K562 treated with DMSO at 1 percent for 48 hours (cell line): ENCODE data around the gene SETDB2. TPM values are rescaled to one million over a fixed set of nuclear protein-coding genes. Genes with fewer than 3 reads are reported as not detected.

Experiments used
- total RNA-seq: library from RNA; unstranded; fragments of 300-600 nt; gene quantifications from 2 replicates; pipeline ENCODE4 v1.2.3, GENCODE V29; 2022; ENCODE audit warnings: low replicate concordance; ENCODE audit errors: extremely low read depth

SETDB2 gene, protein sequence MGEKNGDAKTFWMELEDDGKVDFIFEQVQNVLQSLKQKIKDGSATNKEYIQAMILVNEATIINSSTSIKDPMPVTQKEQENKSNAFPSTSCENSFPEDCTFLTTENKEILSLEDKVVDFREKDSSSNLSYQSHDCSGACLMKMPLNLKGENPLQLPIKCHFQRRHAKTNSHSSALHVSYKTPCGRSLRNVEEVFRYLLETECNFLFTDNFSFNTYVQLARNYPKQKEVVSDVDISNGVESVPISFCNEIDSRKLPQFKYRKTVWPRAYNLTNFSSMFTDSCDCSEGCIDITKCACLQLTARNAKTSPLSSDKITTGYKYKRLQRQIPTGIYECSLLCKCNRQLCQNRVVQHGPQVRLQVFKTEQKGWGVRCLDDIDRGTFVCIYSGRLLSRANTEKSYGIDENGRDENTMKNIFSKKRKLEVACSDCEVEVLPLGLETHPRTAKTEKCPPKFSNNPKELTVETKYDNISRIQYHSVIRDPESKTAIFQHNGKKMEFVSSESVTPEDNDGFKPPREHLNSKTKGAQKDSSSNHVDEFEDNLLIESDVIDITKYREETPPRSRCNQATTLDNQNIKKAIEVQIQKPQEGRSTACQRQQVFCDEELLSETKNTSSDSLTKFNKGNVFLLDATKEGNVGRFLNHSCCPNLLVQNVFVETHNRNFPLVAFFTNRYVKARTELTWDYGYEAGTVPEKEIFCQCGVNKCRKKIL
- not detected in 2 replicates for total RNA-seq

DNA sequence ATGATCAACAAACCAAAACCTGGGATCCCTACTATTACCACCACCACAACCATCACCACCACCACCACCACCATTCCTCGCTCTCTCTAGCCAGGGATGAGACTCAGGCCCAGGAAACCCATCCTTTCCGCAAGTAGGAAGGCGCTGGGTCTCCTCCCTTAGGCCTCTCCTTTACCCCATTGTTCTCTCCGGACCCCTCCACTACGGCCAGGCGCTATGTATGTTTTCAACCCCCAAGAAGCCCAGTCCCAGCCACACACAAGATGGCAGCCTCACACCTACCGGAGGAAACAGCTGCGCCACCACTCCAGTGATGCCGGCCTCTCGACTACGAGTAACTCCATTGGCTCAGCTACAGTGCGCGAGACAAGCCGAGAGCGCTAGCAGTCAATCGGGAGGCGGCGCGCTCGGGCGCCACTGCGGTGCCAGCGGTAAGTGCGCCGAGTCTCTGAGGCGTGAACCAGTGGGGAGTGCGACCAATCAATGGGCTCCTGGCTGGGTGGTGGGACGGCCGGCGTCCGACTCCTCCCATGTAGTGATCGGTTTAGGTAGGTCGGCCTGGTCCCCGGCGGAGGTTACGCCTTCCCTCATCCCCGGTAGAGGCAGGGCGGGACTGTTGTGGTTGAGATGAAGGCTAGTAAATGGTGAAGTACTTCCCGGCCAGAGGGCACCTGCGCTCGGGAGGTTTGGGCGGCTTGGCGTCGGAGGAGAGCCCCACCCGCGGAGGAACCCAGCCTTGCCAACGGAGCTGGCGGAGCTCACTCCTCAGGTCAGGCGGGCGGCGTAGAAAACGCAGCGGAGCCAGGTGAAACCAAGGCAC, at the start of gene SETDB2, which contains the start of gene CAB39L:
SETDB2 (plus strand) TSS at position 571 of the 820 bp plus-strand sequence. CDS start 7,620 bp downstream, outside the sequence.
CAB39L (minus strand) TSS at position 361 of the 820 bp plus-strand sequence. CDS start 61,154 bp downstream, outside the sequence.

DNA sequence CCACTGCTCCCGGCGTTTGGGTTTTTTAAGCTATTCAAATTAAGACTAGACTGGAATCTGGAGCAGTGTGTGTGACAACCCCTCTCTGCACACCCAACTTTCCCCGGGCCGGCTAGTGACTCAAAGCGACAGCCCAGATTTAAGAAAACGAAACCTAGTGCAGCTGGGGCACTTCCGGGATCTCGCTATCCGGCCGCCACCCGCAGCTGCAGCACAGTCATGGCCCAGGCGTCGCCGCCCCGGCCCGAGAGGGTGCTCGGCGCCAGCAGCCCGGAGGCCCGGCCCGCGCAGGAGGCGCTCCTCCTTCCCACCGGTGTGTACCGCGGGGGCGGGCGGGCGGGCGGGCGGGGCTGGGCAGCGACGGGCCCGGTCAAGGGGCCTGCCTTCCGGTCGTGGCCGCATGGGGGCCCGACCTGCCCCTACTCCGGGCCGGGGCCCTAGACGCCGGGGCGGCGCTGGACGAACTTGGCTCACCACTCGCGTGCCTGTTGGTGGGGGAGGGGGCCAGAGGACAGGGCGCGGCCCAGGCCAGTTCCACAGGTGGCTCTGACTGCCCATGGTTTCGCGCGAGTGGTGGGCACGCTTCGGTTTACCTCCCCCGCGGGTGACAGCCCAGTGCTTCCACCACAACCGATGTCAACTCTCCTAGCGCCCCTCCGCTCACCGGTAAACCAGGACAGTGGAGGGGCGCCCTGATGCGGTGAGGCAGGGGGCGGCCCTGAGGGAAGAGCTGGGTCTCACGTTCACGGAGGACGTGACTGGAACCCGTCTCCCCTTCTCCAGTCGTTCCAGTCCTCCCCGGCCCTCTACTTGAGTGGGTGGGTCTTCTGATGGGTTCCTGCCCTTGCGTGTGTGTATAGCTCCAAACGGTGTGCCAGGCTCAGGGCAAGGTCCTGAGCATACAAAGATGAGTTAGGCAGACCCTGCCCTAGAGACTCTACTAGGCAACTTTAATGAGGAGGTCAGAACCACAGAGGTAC, 52.0 kb downstream of the SETDB2 start, which contains the start of gene PHF11:
PHF11 (plus strand) TSS at position 171 of the 980 bp plus-strand sequence; CDS start at position 220, 49 bp downstream.

Other genes with a start within 250 kb of the SETDB2 start
- not detected in 2 replicates for gene MLNR, start 223.9 kb upstream of the SETDB2 start, total RNA-seq
- gene CDADC1, start 196.3 kb upstream of the SETDB2 start, total RNA-seq: not detected in 2 replicates
- gene CAB39L, start 210 bp upstream of the SETDB2 start, total RNA-seq: not detected in 2 replicates
- gene PHF11, start 51.7 kb downstream of the SETDB2 start, total RNA-seq: not detected in 2 replicates
- not detected in 2 replicates for gene RCBTB1, start 141.3 kb downstream of the SETDB2 start, total RNA-seq
- not detected in 2 replicates for gene ARL11, start 184.2 kb downstream of the SETDB2 start, total RNA-seq
- gene EBPL, start 247.2 kb downstream of the SETDB2 start, total RNA-seq: not detected in 2 replicates